Measurements from ENCODE around the gene ANKMY1. TPM values are rescaled to one million over a fixed set of nuclear protein-coding genes. Genes with fewer than 3 reads are reported as not detected.
A peak's percentile ranks its signal among the peaks of the same experiment; 100 is the strongest.

The ANKMY1 gene
- total RNA-seq, 1 experiment from 2014 or later: 28.3 TPM

GRCh38 chr2:240432430-240432819, 125.4 kb downstream of the ANKMY1 start:
- ChIA-PET RAD21 (ENCODE audit: low non-redundant PET in 1 of 2, low total read pairs in 2 of 2, uncharacterized antibody in 2 of 2, unreplicated experiment in 2 of 2) (interaction anchor here in 1 of 2 experiments (0.9 kb wide), 1 partner anchor 46 kb away, joined by 4 read pairs; no protein-coding TSS in a partner anchor), POLR2A (no interaction called here), CTCF (interaction anchor here (1.3 kb wide), 1 partner anchor 199 kb away, joined by 3 read pairs; no protein-coding TSS in a partner anchor)
- no peak overlapping the region for H3K4me2 ChIP-seq (ENCODE audit: low read length)
- DNase-seq (ENCODE audit: low read depth, low spot score) (no peak), ATAC-seq (no peak)
- no peak overlapping the region for H3K27ac ChIP-seq (ENCODE audit: low read depth, low read length)
- peaks cover 23% of the 10 kb centered on the region for H3K79me2 ChIP-seq (ENCODE audit: insufficient read depth, low read length)
- intact Hi-C loops (cut with micrococcal nuclease): loop anchor here (10.0 kb wide), 1 partner anchor 138 kb away; no protein-coding TSS in a partner anchor
- no peak overlapping the region for H2AFZ ChIP-seq (ENCODE audit: low read depth, low read length, poor library complexity, severe bottlenecking)
- BruUV-seq (replicated peaks): no TSS peak
- H3K4me1 ChIP-seq (ENCODE audit: control insufficient read depth in 1 of 2, insufficient read depth in 2 of 2, low read length in 2 of 2): peaks cover 22 to 45% of the 10 kb centered on the region in 2 experiments
- H3K4me3 ChIP-seq (replicated peaks in 1 of 2; ENCODE audit: low read depth in 1 of 2, low read length in 2 of 2): no peak overlapping the region
- H3K27me3 ChIP-seq (ENCODE audit: insufficient read depth, low read length): no peaks in the 10 kb centered on the region
- TF ChIP-seq POLR2AphosphoS5 (IDR thresholded peaks at IDR 0.05; ENCODE audit: low read depth, low read length) (0 out of 2 replicates have a peak, but pooled peaks have one; percentile 16), EZH2 (IDR thresholded peaks at IDR 0.05) (no peak)
- H3K36me3 ChIP-seq (ENCODE audit: control insufficient read depth in 1 of 2, insufficient read depth in 2 of 2, low read length in 2 of 2): no peaks in the 10 kb centered on the region
- H3K9me3 ChIP-seq (ENCODE audit: control insufficient read depth in 1 of 2, insufficient read depth in 1 of 2, low read depth in 1 of 2, low read length in 2 of 2): no peaks in the 10 kb centered on the region
- H3K9me2 ChIP-seq (ENCODE audit: insufficient read depth): no peaks in the 10 kb centered on the region
- H4K20me1 ChIP-seq (ENCODE audit: insufficient read depth): no peaks in the 10 kb centered on the region
- H3K9ac ChIP-seq (ENCODE audit: low read length): no peak overlapping the region

- DNase-seq (ENCODE audit: low read depth, low spot score): no peak
- peaks cover 17 to 43% of the 10 kb centered on the region in 2 experiments for H3K4me1 ChIP-seq (ENCODE audit: control insufficient read depth in 1 of 2, insufficient read depth in 2 of 2, low read length in 2 of 2)
- ChIA-PET CTCF (interaction anchor here (1.3 kb wide), 1 partner anchor 198 kb away, joined by 3 read pairs; no protein-coding TSS in a partner anchor), POLR2A (no interaction called here), RAD21 (ENCODE audit: low non-redundant PET in 1 of 2, low total read pairs in 2 of 2, uncharacterized antibody in 2 of 2, unreplicated experiment in 2 of 2) (interaction anchor here in 1 of 2 experiments (0.9 kb wide), 2 partner anchors 45 to 198 kb away, joined by 4 read pairs; no protein-coding TSS in a partner anchor)
- peaks cover 18% of the 10 kb centered on the region for H3K79me2 ChIP-seq (ENCODE audit: insufficient read depth, low read length)
- H3K4me2 ChIP-seq (ENCODE audit: low read length): no peak overlapping the region
- no peak for ATAC-seq
- H3K4me3 ChIP-seq (replicated peaks in 1 of 2; ENCODE audit: low read depth in 1 of 2, low read length in 2 of 2): no peak overlapping the region
- H2AFZ ChIP-seq (ENCODE audit: low read depth, low read length, poor library complexity, severe bottlenecking): no peak overlapping the region
- H3K27ac ChIP-seq (ENCODE audit: low read depth, low read length): no peak overlapping the region
- no TSS peak for BruUV-seq (replicated peaks)
- H3K9ac ChIP-seq (ENCODE audit: low read length): no peak overlapping the region
- H3K27me3 ChIP-seq (ENCODE audit: insufficient read depth, low read length): no peaks in the 10 kb centered on the region
- H3K9me2 ChIP-seq (ENCODE audit: insufficient read depth): no peaks in the 10 kb centered on the region
- intact Hi-C loops (cut with micrococcal nuclease): loop anchor here (10.0 kb wide), 1 partner anchor 137 kb away; no protein-coding TSS in a partner anchor
- H3K36me3 ChIP-seq (ENCODE audit: control insufficient read depth in 1 of 2, insufficient read depth in 2 of 2, low read length in 2 of 2): no peaks in the 10 kb centered on the region
- H4K20me1 ChIP-seq (ENCODE audit: insufficient read depth): no peaks in the 10 kb centered on the region
- TF ChIP-seq YY1 (IDR thresholded peaks at IDR 0.05; ENCODE audit: extremely low read depth, insufficient replicate concordance, low read depth, low read length): no peak
- TF ChIP-seq ATF3 (IDR thresholded peaks at IDR 0.05): no peak
- TF ChIP-seq ZFX (IDR thresholded peaks at IDR 0.05): no peak
- H3K9me3 ChIP-seq (ENCODE audit: control insufficient read depth in 1 of 2, insufficient read depth in 1 of 2, low read depth in 1 of 2, low read length in 2 of 2): no peaks in the 10 kb centered on the region
These were observed 125.9 kb downstream of the ANKMY1 start for GRCh38 chr2:240431661-240432424.

Data from HCT116 (cell line).